ENCODE results near the gene C16orf74. TPM values are rescaled to one million over a fixed set of nuclear protein-coding genes. Genes with fewer than 3 reads are reported as not detected.
A peak's percentile ranks its signal among the peaks of the same experiment; 100 is the strongest.

C16orf74 gene
- total RNA-seq, 2 experiments from 2014 or later, result 3.6 to 3.9 TPM

DNA sequence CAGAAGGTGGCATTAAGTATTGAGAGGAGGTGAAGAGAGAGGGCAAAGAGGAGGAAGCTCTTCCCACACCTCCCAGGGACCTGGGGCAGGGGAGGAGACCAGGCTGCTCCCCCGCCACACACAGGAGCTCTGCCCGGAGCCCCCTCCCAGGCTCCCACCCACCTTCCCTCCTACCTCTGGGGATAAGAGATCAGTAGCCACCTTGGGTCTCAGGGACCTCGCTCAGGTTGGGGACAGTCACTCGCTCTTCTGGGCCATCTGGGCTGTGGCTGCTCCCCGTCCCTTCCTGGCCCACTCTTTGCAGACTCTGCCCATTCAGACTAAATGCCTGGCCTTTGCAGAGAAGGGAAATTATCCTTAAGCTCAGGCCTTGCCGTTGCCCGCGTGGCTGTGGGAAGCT, 14.9 kb upstream of the C16orf74 start:
- H3K4me3 Mint-ChIP-seq, result no peak overlapping the region
- H3K4me1 Mint-ChIP-seq, result no peaks in the 10 kb centered on the region
- ATAC-seq (ENCODE audit: low read depth), result no peak
- H3K27me3 Mint-ChIP-seq, result no peaks in the 10 kb centered on the region
- H3K27ac Mint-ChIP-seq, result no peak overlapping the region
- no peak for DNase-seq
- POLR2A ChIA-PET, result no interaction called here
- no peaks in the 10 kb centered on the region for H3K9me3 Mint-ChIP-seq
- H3K36me3 Mint-ChIP-seq, result peaks cover 2% of the 10 kb centered on the region

DNA sequence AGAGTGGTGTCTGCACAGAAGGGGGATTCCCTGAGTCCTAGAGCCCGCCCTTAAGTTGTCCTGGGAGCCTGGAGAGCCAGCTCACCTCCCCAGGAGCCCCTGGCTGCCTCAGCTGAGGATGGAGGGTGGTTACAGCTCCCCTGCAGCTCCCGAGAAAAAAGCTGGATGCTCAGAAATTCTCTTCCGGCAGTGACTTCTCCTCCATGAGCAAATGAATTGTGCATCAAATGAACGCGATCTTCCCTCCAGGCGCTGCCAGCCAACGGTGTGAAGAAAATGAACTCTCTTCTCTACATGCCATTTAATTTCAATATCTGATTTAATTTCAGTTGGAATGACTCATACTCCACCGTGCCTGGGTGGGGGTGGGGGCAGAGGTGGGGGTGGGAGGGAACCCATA, 14.3 kb upstream of the C16orf74 start:
- H3K27ac Mint-ChIP-seq, result no peak overlapping the region
- no peak for ATAC-seq (ENCODE audit: low read depth)
- H3K9me3 Mint-ChIP-seq, result no peaks in the 10 kb centered on the region
- H3K36me3 Mint-ChIP-seq, result no peaks in the 10 kb centered on the region
- no peaks in the 10 kb centered on the region for H3K4me1 Mint-ChIP-seq
- POLR2A ChIA-PET, result no interaction called here
- H3K27me3 Mint-ChIP-seq, result peaks cover under 1% of the 10 kb centered on the region
- no peak overlapping the region for H3K4me3 Mint-ChIP-seq
- no peak for DNase-seq

DNA sequence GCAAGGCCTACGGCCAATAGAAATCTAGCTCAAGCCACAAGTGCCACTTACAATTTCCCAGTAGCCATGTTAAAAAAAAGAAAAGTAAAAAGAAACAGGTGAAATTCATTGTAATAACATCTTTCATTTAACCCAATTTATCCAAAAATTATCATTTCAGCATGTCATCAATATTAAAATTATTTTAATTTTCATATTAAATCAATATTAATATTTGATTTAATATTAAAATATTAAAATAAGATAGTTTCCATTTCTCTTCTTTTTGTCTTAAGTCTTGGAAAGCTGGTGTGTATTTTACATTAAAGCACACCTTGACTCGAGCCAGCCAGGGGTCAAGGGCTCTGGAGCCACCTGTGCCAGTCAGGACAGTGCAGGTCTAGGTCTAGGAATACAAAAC, 12.7 kb upstream of the C16orf74 start:
- no peak for ATAC-seq (ENCODE audit: low read depth)
- Mint-ChIP-seq H3K4me3 (no peak overlapping the region), H3K27ac (no peak overlapping the region), H3K36me3 (no peaks in the 10 kb centered on the region), H3K9me3 (no peaks in the 10 kb centered on the region), H3K27me3 (peaks cover 15% of the 10 kb centered on the region), H3K4me1 (peaks cover 6% of the 10 kb centered on the region)
- POLR2A ChIA-PET, result no interaction called here
- no peak for DNase-seq

DNA sequence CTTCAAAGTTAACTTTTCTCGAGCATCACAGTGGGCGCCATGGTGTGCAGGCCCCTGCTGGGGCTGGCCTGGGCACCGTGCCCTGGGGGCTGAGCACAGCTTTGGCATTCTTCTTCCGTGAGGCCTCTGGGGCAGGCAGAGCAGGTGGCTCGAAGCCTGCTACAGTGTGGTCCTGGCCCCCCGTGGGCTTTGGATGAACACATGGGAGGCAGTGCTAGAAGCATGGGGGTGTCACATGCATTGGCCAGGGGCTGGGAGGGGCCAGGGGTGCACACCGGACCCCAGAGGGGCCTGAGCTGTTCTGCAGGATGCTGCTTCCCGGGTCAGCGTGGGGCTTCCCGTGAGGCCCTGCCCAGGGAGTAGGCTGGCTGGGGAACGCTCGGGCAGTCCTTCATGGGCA, 12.1 kb upstream of the C16orf74 start:
- Mint-ChIP-seq H3K4me3 (no peak overlapping the region), H3K36me3 (no peaks in the 10 kb centered on the region), H3K27me3 (peaks cover 15% of the 10 kb centered on the region), H3K9me3 (no peaks in the 10 kb centered on the region), H3K4me1 (peaks cover 6% of the 10 kb centered on the region), H3K27ac (no peak overlapping the region)
- ATAC-seq (ENCODE audit: low read depth), result no peak
- POLR2A ChIA-PET, result no interaction called here
- DNase-seq, result no peak

DNA sequence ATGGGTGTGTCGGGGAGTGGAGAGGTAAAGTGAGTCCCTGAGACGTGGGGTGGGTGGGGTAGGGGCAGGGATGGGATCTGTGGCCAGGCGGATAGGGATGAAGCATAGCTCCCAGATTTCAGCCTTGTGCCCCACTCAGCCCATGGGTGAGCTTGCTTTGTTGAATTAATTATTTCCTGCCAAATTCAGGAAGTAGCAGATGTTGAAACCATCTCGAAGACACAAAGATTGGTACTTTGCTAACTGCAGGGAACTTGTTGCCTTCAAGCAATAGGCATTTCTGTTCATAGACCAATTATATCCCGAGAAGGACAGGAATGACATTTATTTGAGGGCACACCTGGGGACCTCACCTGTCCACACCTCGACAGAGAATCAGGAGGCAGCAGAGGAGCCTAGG, 11.0 kb upstream of the C16orf74 start:
- ATAC-seq (ENCODE audit: low read depth), result no peak
- H3K36me3 Mint-ChIP-seq, result no peaks in the 10 kb centered on the region
- POLR2A ChIA-PET, result no interaction called here

DNA sequence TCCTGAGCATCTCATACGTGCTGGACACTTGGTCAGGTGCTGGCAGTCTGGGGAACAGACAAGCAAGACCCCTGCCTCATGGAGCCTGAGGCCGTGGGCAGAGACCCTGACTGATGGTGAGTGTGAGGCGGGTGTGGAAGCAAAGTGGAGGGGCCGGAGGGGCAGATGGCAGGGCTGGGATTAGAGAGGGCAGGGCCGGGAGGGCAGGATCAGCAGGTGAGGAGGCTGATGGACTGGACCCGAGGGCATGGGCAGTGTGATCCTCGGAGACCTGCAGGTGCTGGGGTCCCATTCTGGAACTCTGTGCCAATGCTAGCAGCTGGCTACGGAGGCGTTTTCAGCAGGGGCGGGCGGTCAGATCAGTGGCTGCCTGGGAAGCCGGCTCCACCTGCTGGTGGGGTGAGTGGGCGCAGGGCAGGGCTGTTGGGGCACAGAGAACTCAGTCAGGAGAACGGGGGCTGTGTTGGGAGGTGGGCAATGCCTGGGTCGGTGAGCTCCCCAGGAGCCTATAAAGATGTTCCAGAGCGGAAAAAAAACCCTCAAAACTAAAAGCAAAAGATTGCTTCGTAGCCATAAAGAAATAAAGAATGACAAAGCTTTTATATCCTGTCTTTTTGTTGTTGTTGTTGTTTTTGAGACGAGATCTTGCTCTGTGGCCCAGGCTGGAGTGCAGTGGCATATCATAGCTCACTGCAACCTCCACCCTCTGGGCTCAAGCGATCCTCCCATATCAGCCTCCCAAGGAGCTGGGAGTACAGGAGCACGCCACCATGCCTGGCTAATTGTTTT, 8.9 kb upstream of the C16orf74 start:
- POLR2A ChIA-PET, result no interaction called here
- Mint-ChIP-seq H3K9me3 (no peaks in the 10 kb centered on the region), H3K27ac (no peak overlapping the region), H3K36me3 (no peaks in the 10 kb centered on the region), H3K4me3 (no peak overlapping the region), H3K4me1 (peaks cover 10% of the 10 kb centered on the region), H3K27me3 (peaks cover 21% of the 10 kb centered on the region)
- DNase-seq (peak; percentile 59), ATAC-seq (ENCODE audit: low read depth) (peak; percentile 50)

More for the DNA sequence above, 11.0 kb upstream of the C16orf74 start:
- no peak overlapping the region for H3K27ac Mint-ChIP-seq
- no peak overlapping the region for H3K4me3 Mint-ChIP-seq
- DNase-seq, result no peak
- no peaks in the 10 kb centered on the region for H3K9me3 Mint-ChIP-seq
- H3K4me1 Mint-ChIP-seq, result peaks cover 9% of the 10 kb centered on the region
- peaks cover 18% of the 10 kb centered on the region for H3K27me3 Mint-ChIP-seq

DNA sequence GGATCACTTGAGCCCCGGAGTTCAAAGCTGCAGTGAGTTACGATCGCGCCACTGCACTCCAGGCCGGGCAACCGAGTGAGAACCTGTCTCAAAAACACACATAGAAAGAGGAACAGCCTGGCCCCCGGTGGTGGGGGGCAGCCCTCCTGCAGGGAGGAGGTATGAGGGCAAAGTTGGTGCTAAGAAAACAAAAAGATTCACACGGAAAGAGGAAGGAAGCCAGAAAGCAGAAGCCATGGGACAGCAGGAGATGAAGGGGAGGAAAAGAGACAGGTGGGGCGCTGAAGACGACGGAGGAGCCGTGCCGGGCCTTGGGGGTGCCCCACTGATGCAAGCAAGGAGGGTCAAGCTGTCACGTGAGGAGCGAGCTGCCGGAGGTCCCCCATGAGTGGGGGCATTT, 8.2 kb upstream of the C16orf74 start:
- Mint-ChIP-seq H3K27ac (no peak overlapping the region), H3K4me3 (no peak overlapping the region), H3K4me1 (peaks cover 10% of the 10 kb centered on the region), H3K9me3 (no peaks in the 10 kb centered on the region), H3K27me3 (peaks cover 21% of the 10 kb centered on the region), H3K36me3 (no peaks in the 10 kb centered on the region)
- DNase-seq (no peak), ATAC-seq (ENCODE audit: low read depth) (peak; percentile 24)
- POLR2A ChIA-PET, result no interaction called here

DNA sequence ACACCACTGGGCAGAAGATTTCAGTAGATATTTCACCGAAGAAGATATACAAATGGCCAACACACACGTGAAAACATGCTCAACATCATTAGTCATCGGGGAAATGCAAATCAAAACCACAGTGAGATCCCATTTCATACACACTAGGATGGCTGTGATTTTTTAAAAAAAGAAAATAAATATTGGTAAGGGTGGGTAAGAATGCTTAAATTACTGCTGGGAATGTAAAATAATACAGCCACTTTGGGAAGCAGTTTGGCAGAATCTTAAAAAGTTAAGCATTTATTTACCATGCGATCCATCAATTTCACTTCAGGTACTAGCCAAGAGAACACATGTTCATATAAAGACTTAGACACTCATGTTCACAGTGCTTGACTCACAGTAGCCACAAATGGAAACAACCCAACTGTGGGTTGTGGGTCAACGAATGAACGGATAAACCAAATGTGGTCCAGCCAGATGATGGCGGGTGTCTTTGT, 6.5 kb upstream of the C16orf74 start:
- POLR2A ChIA-PET, result no interaction called here
- no peaks in the 10 kb centered on the region for H3K36me3 Mint-ChIP-seq
- no peaks in the 10 kb centered on the region for H3K9me3 Mint-ChIP-seq
- H3K4me1 Mint-ChIP-seq, result peaks cover 10% of the 10 kb centered on the region
- ATAC-seq (ENCODE audit: low read depth) (no peak), DNase-seq (no peak)
- H3K4me3 Mint-ChIP-seq, result no peak overlapping the region
- H3K27ac Mint-ChIP-seq, result no peak overlapping the region
- H3K27me3 Mint-ChIP-seq, result peaks cover 30% of the 10 kb centered on the region

DNA sequence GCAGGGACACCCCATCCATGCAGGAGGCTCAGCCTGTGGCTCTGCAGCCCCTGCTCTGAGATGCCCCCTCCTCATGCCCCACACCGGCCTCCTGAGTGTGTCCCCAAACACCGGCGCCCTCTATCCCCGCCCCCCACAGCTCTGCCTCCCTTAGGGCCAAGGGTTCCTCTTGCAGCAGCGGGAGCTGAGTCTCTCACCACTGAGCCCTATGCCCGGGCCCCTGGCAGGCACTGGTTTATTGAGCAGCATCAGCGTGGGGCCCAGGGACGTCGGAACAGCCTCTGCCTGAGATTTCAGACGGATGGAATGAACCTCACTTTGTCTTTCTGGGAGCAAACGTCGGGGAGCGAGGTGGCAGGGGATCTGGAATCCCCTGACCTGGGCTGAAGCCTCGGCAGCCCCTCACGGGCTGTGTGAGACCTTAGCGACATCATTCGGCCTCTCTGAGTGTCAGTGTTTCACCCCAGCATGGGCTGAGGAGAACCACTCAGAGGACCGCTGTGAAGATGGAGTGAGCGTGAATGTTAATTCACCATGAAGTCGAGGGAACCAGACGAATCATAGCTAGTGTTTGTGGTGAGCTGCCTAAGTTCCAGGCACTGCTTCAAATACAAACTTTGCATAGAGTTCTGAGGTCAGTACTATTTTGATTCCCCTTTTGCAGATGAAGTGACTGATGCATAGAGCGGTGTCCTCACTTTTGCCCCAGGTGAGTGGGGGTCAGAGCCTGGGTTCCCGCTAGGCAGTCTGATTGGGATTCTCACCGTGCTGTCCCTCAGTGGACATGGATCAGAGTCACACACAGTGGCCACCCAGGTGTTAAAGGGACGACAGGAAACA, 5.3 kb upstream of the C16orf74 start:
- H3K4me3 Mint-ChIP-seq, result no peak overlapping the region
- H3K36me3 Mint-ChIP-seq, result no peaks in the 10 kb centered on the region
- H3K27me3 Mint-ChIP-seq, result peaks cover 40% of the 10 kb centered on the region
- no peaks in the 10 kb centered on the region for H3K9me3 Mint-ChIP-seq
- H3K4me1 Mint-ChIP-seq, result peaks cover 10% of the 10 kb centered on the region
- no peak for DNase-seq
- H3K27ac Mint-ChIP-seq, result no peak overlapping the region
- ATAC-seq (ENCODE audit: low read depth), result no peak
- POLR2A ChIA-PET, result no interaction called here

DNA sequence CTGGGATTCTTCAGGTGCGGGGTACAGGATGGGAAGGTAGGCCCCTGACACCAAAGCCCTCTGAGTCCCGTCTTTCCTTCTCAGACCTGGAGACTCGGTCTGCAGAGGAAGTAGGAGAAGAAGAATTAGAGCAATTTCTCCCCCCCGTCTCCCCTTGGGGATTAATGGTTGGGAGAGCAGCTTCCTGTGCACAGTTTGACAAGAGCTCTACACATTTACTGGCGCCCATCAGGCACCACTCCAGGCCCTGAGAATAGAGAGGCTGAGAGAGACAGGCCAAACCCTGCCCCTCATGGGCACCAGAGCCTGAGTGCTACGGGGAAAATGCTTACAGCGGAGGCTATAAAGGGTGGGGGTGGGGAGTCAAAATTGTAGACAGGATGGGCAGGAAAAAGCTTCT, 3.5 kb upstream of the C16orf74 start:
- POLR2A ChIA-PET, result no interaction called here
- no peak for DNase-seq
- H3K27ac Mint-ChIP-seq, result no peak overlapping the region

DNA sequence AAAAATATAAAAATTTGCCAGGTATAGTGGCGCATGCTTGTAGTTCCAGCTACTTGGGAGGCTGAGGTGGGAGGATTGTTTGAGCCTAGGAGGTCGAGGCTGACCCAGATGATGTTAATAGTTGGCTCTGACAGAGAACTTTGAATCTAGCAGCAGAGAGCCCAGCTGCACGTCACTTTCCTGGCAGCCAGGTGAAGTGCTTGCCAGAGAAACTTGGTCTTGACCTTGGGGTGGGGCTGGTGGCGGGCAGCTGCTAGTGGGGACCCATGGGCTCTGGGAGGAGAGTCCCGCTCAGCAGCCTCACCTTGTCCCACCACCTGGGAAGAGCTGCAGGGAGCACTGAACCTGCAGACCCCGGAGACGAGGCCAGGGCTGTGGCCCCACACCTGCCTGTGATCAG, 3.1 kb upstream of the C16orf74 start:
- no peak overlapping the region for H3K27ac Mint-ChIP-seq
- ATAC-seq (ENCODE audit: low read depth), result no peak
- no peaks in the 10 kb centered on the region for H3K36me3 Mint-ChIP-seq
- H3K9me3 Mint-ChIP-seq, result no peaks in the 10 kb centered on the region
- H3K4me3 Mint-ChIP-seq, result no peak overlapping the region
- peaks cover 33% of the 10 kb centered on the region for H3K27me3 Mint-ChIP-seq
- POLR2A ChIA-PET, result no interaction called here
- peaks cover 11% of the 10 kb centered on the region for H3K4me1 Mint-ChIP-seq
- no peak for DNase-seq

More for the DNA sequence above, 3.5 kb upstream of the C16orf74 start:
- Mint-ChIP-seq H3K9me3 (no peaks in the 10 kb centered on the region), H3K36me3 (no peaks in the 10 kb centered on the region), H3K27me3 (peaks cover 36% of the 10 kb centered on the region), H3K4me3 (no peak overlapping the region), H3K4me1 (peaks cover 14% of the 10 kb centered on the region)
- ATAC-seq (ENCODE audit: low read depth), result no peak

DNA sequence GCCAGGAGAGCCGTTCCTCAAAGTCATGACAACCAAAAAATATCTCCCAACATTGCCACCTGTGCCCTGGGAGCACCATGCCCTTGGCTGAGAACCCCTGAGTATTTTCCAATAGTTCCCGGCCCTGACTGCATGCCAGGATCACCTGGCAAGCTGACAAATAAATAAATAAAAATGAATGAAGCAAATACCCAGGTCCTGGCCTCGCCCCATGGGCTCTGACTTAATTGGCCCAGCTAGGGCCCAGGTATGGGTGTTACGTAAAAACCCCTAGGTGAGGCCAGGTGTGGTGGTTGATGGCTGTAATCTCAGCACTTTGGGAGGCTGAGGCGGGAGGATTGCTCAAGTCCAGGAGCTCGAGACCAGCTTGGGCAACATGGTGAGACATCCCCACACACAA, 2.7 kb upstream of the C16orf74 start:
- POLR2A ChIA-PET, result no interaction called here
- ATAC-seq (ENCODE audit: low read depth) (no peak), DNase-seq (no peak)
- no peak overlapping the region for H3K4me3 Mint-ChIP-seq
- no peaks in the 10 kb centered on the region for H3K36me3 Mint-ChIP-seq
- no peak overlapping the region for H3K27ac Mint-ChIP-seq
- H3K4me1 Mint-ChIP-seq, result peaks cover 7% of the 10 kb centered on the region
- no peaks in the 10 kb centered on the region for H3K9me3 Mint-ChIP-seq
- peaks cover 30% of the 10 kb centered on the region for H3K27me3 Mint-ChIP-seq

DNA sequence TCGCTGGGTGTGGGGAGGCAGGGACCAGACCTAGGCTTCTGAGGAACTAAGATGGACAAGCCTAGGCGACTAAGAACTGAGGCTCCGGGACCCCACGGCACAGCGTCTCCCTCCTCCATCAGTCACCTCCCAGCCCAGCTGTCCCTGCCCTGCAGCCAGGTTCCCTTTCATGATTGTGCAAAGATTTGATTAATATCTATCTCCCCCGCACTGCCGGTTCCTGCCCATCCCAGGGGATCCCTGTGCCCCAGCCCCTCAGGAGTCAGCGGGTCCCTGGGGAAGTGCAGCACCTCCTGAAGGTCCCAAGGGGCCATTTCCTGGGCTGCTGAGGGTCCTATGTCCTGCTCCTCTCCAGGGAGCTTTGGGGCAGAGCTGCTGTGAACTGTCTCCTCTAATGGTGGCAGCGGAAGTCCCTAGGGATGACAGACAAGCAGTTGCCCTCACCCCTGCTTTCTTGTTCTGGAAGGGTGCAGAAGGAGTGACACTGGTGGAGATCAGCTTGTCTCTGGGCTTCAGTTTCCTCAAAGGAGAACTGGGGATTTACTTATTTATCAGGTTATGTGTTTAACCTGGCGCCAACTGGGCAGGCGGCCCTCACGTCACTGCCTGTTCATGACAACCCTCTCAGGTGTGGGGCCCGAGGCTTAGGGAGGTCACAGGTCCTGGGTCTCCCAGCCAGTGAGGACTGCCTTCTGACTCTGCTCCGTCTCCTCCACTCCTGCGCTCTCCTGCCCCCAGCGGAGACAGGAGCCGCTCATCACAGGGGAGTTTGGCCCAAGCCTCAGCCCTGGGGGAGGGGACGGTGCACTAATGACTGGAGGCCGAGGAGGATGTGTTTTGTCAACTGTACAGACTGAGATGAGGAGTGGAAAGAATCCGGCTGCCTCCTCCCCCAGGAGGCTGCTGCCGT, 1.9 kb upstream of the C16orf74 start:
- Mint-ChIP-seq H3K4me3 (no peak overlapping the region), H3K4me1 (peaks cover 7% of the 10 kb centered on the region), H3K9me3 (no peaks in the 10 kb centered on the region), H3K27me3 (peaks cover 35% of the 10 kb centered on the region), H3K27ac (no peak overlapping the region), H3K36me3 (no peaks in the 10 kb centered on the region)
- DNase-seq, result no peak
- ATAC-seq (ENCODE audit: low read depth), result no peak
- POLR2A ChIA-PET, result no interaction called here

Data from activated naive CD8-positive, alpha-beta T cell treated with anti-CD3 and anti-CD28 coated beads, Interleukin-2, amount 10 ng/mL, durations not matched to agents 7 days and 5 days (primary cell).